ENCODE data around the gene BDP1.
"Not testable (repeated sequence)": the region's sequence is repeated elsewhere in the genome, so short reads cannot be mapped to it uniquely, and the experiment has no call there.

- TF ChIP-seq, protein P1, sequence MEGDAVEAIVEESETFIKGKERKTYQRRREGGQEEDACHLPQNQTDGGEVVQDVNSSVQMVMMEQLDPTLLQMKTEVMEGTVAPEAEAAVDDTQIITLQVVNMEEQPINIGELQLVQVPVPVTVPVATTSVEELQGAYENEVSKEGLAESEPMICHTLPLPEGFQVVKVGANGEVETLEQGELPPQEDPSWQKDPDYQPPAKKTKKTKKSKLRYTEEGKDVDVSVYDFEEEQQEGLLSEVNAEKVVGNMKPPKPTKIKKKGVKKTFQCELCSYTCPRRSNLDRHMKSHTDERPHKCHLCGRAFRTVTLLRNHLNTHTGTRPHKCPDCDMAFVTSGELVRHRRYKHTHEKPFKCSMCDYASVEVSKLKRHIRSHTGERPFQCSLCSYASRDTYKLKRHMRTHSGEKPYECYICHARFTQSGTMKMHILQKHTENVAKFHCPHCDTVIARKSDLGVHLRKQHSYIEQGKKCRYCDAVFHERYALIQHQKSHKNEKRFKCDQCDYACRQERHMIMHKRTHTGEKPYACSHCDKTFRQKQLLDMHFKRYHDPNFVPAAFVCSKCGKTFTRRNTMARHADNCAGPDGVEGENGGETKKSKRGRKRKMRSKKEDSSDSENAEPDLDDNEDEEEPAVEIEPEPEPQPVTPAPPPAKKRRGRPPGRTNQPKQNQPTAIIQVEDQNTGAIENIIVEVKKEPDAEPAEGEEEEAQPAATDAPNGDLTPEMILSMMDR (IDR thresholded peaks at IDR 0.05): not testable (repeated sequence)
- not testable (repeated sequence) for TF ChIP-seq POLR2A (IDR thresholded peaks at IDR 0.05)
Measured at GRCh38 chr5:71525611-71526010, 70.2 kb downstream of the BDP1 start.
